T-cell (primary cell): ENCODE measurements around the gene RNASE12. TPM values are rescaled to one million over a fixed set of nuclear protein-coding genes. Genes with fewer than 3 reads are reported as not detected.

Source experiments
- ATAC-seq, 4 experiments: fragments of 200-7000 bp in 3 of 4; fragments of 150-1000 bp in 1 of 4; cut with Tn5 transposase; replicated peaks in 1 of 4; 1 replicate in 3 of 4; 2 replicates in 1 of 4; pipeline ENCODE4 v1.10.0; 2021; ENCODE audit warnings: moderate library complexity in 3 of 4, mild to moderate bottlenecking in 2 of 4, moderate number of reproducible peaks in 1 of 4
- CTCF ChIA-PET, 2 donors: fragments of 300-600 bp; sonication (Branson Sonifier 250); formaldehyde crosslinking; loops; one replicate each; lab custom pipeline; 2022; ENCODE audit warnings: antibody characterized with exemption in 2 of 2; lab: Charles Lee
- POLR2A ChIA-PET, 2 donors: fragments of 300-600 bp; sonication (Branson Sonifier 250); formaldehyde crosslinking; loops; one replicate each; lab custom pipeline; 2022; ENCODE audit warnings: antibody characterized with exemption in 2 of 2; lab: Charles Lee
- DNase-seq, 35 experiments: peaks; one replicate each; pipeline versions ENCODE4 v3.0.0 to v3.0.0-alpha.2; 2013 to 2023
- H3K27ac ChIP-seq: one replicate; pipeline ENCODE4 v1.5.1; 2013; ENCODE audit warnings: low read length
- H3K27me3 ChIP-seq, 2 experiments: replicated peaks in 1 of 2; 1 replicate in 1 of 2; 2 replicates in 1 of 2; pipeline versions ENCODE4 v1.6.1 to v1.7.0; 2013; ENCODE audit warnings: low read length in 1 of 2, mixed read lengths in 1 of 2; ENCODE audit not compliant: control insufficient read depth in 2 of 2, insufficient read depth in 2 of 2; ENCODE audit errors: extremely low read depth in 1 of 2
- H3K36me3 ChIP-seq, 2 donors: 1 replicate in 1 of 2; 2 replicates in 1 of 2; pipeline versions ENCODE4 v1.6.1 to v1.7.0; 2013; ENCODE audit warnings: low read length in 1 of 2; ENCODE audit not compliant: control insufficient read depth in 2 of 2, insufficient read depth in 1 of 2; ENCODE audit errors: extremely low read depth in 1 of 2
- H3K4me1 ChIP-seq, 2 experiments: 1 replicate in 1 of 2; 2 replicates in 1 of 2; pipeline versions ENCODE4 v1.6.1 to v1.7.0; 2013; ENCODE audit warnings: low read length in 2 of 2, mixed read lengths in 1 of 2; ENCODE audit not compliant: insufficient read depth in 2 of 2, control insufficient read depth in 1 of 2; ENCODE audit errors: extremely low read depth in 1 of 2
- H3K4me3 ChIP-seq, 2 donors: 1 replicate in 1 of 2; 2 replicates in 1 of 2; pipeline versions ENCODE4 v1.5.1 to v1.7.0; 2013; ENCODE audit warnings: mild to moderate bottlenecking in 2 of 2, low read length in 1 of 2, moderate library complexity in 1 of 2; ENCODE audit not compliant: control insufficient read depth in 1 of 2; ENCODE audit errors: extremely low read depth in 1 of 2
- H3K9me3 ChIP-seq: 2 replicates; pipeline ENCODE4 v1.7.0; 2013
- H3K27ac Mint-ChIP-seq, 2 donors: one replicate each; pipeline ENCODE4 v1.8.0; 2020 to 2021; ENCODE audit warnings: mild to moderate bottlenecking in 2 of 2, mixed read lengths in 2 of 2
- H3K27me3 Mint-ChIP-seq, 2 donors: one replicate each; pipeline ENCODE4 v1.8.0; 2021 to 2022; ENCODE audit warnings: mixed read lengths in 2 of 2
- H3K36me3 Mint-ChIP-seq: one replicate; pipeline ENCODE4 v1.8.0; 2021; ENCODE audit warnings: mixed read lengths
- H3K4me1 Mint-ChIP-seq, 3 donors: one replicate each; pipeline ENCODE4 v1.8.0; 2020 to 2022; ENCODE audit warnings: mixed read lengths in 3 of 3, mild to moderate bottlenecking in 1 of 3
- H3K4me3 Mint-ChIP-seq, 3 donors: one replicate each; pipeline ENCODE4 v1.8.0; 2020 to 2022; ENCODE audit warnings: mild to moderate bottlenecking in 3 of 3, mixed read lengths in 3 of 3, moderate library complexity in 3 of 3
- H3K9me3 Mint-ChIP-seq, 3 donors: one replicate each; pipeline ENCODE4 v1.8.0; 2020 to 2022; ENCODE audit warnings: mixed read lengths in 3 of 3
- WGBS: methylation state at CpG from one replicate; pipeline ENCODE4 v1.1.5; 2013; ENCODE audit warnings: missing lambda C conversion rate; ENCODE audit not compliant: insufficient coverage; 5-methylcytosine and 5-hydroxymethylcytosine counted together
- total RNA-seq, 35 experiments: library from RNA in 6 of 35; stranded (reverse) in 6 of 35; fragments of 120-200 nt in 1 of 35; gene quantifications; one replicate each; pipeline versions ENCODE4 v1.2.1 to v1.2.4 and lab custom pipeline; 2013 to 2026

The RNASE12 gene
- total RNA-seq, 5 donors from 2014 or later (not counting 1 experiment from before 2014, with no cell fraction given), result not detected

- POLR2A ChIA-PET, result no interaction called here
- Histone ChIP-seq H3K27me3 (no peaks in the 10 kb centered on the region), H3K27ac (no peak overlapping the region), H3K9me3 (no peaks in the 10 kb centered on the region), H3K4me1 (no peaks in the 10 kb centered on the region), H3K4me3 (no peak overlapping the region), H3K36me3 (no peaks in the 10 kb centered on the region)
- ATAC-seq (no peak), DNase-seq (no peak)
- H3K27me3 Mint-ChIP-seq, result peaks cover 5 to 7% of the 10 kb centered on the region in 2 donors
- H3K4me3 Mint-ChIP-seq, result no peak overlapping the region
- H3K4me1 Mint-ChIP-seq, result no peaks in the 10 kb centered on the region
- no peaks in the 10 kb centered on the region for H3K36me3 Mint-ChIP-seq
- no peak overlapping the region for H3K27ac Mint-ChIP-seq
- WGBS, result no CpG with 5 or more reads among the region's 2 CpGs
- CTCF ChIA-PET, result no interaction called here
- H3K9me3 Mint-ChIP-seq, result no peaks in the 10 kb centered on the region
These were observed 34.0 kb downstream of the RNASE12 start for GRCh38 chr14:20557212-20557542.

- Histone ChIP-seq H3K27ac (no peak overlapping the region), H3K9me3 (no peaks in the 10 kb centered on the region), H3K4me1 (no peaks in the 10 kb centered on the region), H3K4me3 (no peak overlapping the region), H3K36me3 (no peaks in the 10 kb centered on the region), H3K27me3 (no peaks in the 10 kb centered on the region)
- Mint-ChIP-seq H3K9me3 (no peaks in the 10 kb centered on the region), H3K4me1 (no peaks in the 10 kb centered on the region), H3K4me3 (no peak overlapping the region), H3K27me3 (peaks cover 5 to 7% of the 10 kb centered on the region in 2 donors), H3K36me3 (no peaks in the 10 kb centered on the region), H3K27ac (no peak overlapping the region)
- DNase-seq, result no peak
- 100% methylated on average over 1 of the region's 11 CpGs for WGBS
- CTCF ChIA-PET, result no interaction called here
- POLR2A ChIA-PET, result no interaction called here
- ATAC-seq, result no peak
These were observed 34.5 kb downstream of the RNASE12 start for GRCh38 chr14:20556500-20557211.

DNA sequence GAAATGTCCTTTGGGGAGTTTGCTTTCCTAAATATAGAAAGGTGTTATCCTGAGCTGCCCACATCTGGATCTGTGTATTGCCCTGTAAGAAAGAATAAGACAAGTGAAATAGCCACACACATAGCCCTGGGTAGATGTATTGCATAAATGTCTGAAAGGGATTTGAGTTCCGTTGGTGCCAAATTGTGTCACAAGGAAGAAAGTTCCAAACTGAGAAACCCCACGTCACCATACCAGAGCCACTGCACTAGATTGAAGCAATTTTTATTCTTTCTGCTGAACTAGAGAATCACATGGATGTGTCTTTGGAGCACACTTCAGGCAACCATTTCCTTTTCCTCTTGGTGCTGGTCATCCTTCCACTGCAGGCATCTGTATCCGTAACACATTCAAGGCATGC, 35.3 kb downstream of the RNASE12 start:
- no peaks in the 10 kb centered on the region for H3K36me3 ChIP-seq
- Mint-ChIP-seq H3K36me3 (no peaks in the 10 kb centered on the region), H3K27ac (no peak overlapping the region), H3K27me3 (peaks cover 2 to 7% of the 10 kb centered on the region in 2 donors), H3K9me3 (no peaks in the 10 kb centered on the region), H3K4me3 (no peak overlapping the region), H3K4me1 (no peaks in the 10 kb centered on the region)
- no peak overlapping the region for H3K27ac ChIP-seq
- H3K9me3 ChIP-seq, result no peaks in the 10 kb centered on the region
- H3K4me1 ChIP-seq, result no peaks in the 10 kb centered on the region
- ChIA-PET CTCF (no interaction called here), POLR2A (no interaction called here)
- ATAC-seq (no peak), DNase-seq (no peak)
- WGBS, result no CpG with 5 or more reads among the region's 3 CpGs
- H3K4me3 ChIP-seq, result no peak overlapping the region
- no peaks in the 10 kb centered on the region for H3K27me3 ChIP-seq

GRCh38 chr14:20553024-20553423, 38.2 kb downstream of the RNASE12 start:
- Mint-ChIP-seq H3K36me3 (peaks cover 4% of the 10 kb centered on the region), H3K27me3 (peaks cover 2 to 5% of the 10 kb centered on the region in 2 donors), H3K9me3 (no peaks in the 10 kb centered on the region), H3K27ac (no peak overlapping the region), H3K4me1 (no peaks in the 10 kb centered on the region), H3K4me3 (no peak overlapping the region)
- no peaks in the 10 kb centered on the region for H3K27me3 ChIP-seq
- ATAC-seq (no peak), DNase-seq (no peak)
- ChIA-PET CTCF (no interaction called here), POLR2A (no interaction called here)
- no peaks in the 10 kb centered on the region for H3K4me1 ChIP-seq
- H3K27ac ChIP-seq, result no peak overlapping the region
- no peak overlapping the region for H3K4me3 ChIP-seq
- H3K9me3 ChIP-seq, result no peaks in the 10 kb centered on the region
- no peaks in the 10 kb centered on the region for H3K36me3 ChIP-seq

DNA sequence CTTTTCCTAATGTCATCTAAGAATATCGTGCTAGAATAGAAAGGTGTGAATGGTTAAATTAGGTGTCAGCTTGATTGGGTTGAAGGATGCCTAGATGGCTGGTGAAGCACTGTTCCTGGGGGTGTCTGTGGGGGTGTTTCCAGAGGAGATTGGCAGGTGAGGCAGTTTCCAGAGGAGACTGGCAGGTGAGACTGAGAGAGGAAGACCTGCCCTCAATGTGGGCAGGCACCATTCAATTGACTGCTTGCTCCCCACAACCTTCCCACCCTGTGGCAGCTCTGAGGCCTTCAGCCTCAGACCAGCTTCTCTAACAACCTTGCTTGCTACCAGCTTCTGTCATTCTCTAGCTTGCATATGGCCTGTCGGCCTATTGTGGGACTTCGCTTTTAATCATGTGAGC, 39.6 kb downstream of the RNASE12 start:
- Mint-ChIP-seq H3K4me3 (no peak overlapping the region), H3K27me3 (peaks cover 3 to 4% of the 10 kb centered on the region in 2 donors), H3K36me3 (peaks cover 4% of the 10 kb centered on the region), H3K4me1 (no peaks in the 10 kb centered on the region), H3K9me3 (no peaks in the 10 kb centered on the region), H3K27ac (no peak overlapping the region)
- H3K27me3 ChIP-seq, result no peaks in the 10 kb centered on the region
- ATAC-seq, result no peak
- no peak overlapping the region for H3K4me3 ChIP-seq
- H3K36me3 ChIP-seq, result no peaks in the 10 kb centered on the region
- no peak for DNase-seq
- no peak overlapping the region for H3K27ac ChIP-seq
- no peaks in the 10 kb centered on the region for H3K9me3 ChIP-seq
- CTCF ChIA-PET, result no interaction called here
- 100% methylated on average over 1 of the region's 3 CpGs for WGBS
- H3K4me1 ChIP-seq, result no peaks in the 10 kb centered on the region
- POLR2A ChIA-PET, result no interaction called here

GRCh38 chr14:20550926-20551325, 40.2 kb downstream of the RNASE12 start:
- H3K36me3 Mint-ChIP-seq, result peaks cover 4% of the 10 kb centered on the region
- ATAC-seq (no peak), DNase-seq (no peak)
- ChIA-PET CTCF (no interaction called here), POLR2A (no interaction called here)
- H3K4me1 Mint-ChIP-seq, result no peaks in the 10 kb centered on the region
- H3K4me3 Mint-ChIP-seq, result no peak overlapping the region
- no peak overlapping the region for H3K27ac ChIP-seq
- H3K27me3 Mint-ChIP-seq, result peaks cover 3 to 9% of the 10 kb centered on the region in 2 donors
- no peak overlapping the region for H3K4me3 ChIP-seq
- H3K27ac Mint-ChIP-seq, result no peak overlapping the region
- no peaks in the 10 kb centered on the region for H3K4me1 ChIP-seq
- WGBS, result no CpG with 5 or more reads among the region's 2 CpGs
- no peaks in the 10 kb centered on the region for H3K27me3 ChIP-seq
- no peaks in the 10 kb centered on the region for H3K36me3 ChIP-seq
- no peaks in the 10 kb centered on the region for H3K9me3 Mint-ChIP-seq
- no peaks in the 10 kb centered on the region for H3K9me3 ChIP-seq
